Fibroblast of gingiva (primary cell): Measurements from ENCODE around the gene STAB2.
A peak's percentile ranks its signal among the peaks of the same experiment; 100 is the strongest.

Experiments
- DNase-seq: peaks from one replicate; pipeline ENCODE4 v3.0.0-alpha.2; 2011; ENCODE audit warnings: low read depth

The STAB2 gene

DNA sequence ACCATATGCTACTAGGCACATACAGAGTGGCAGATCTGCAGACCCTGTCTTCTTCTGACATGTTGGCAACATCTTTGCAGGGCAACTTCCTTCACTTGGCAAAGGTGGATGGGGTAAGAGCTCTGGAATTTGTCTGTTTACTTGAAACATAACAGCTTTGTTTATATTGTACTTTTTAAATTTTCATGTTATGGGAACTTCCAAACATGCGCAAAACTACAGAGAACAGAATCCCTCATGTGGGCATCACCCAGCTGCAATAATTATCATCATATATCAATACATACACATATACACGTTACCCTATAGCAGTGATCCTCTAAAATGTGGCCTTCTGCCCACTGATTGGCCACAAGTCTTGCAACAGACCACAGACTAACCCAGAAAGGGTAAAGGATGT, 103.4 kb downstream of the STAB2 start:
- DNase-seq: no peak

DNA sequence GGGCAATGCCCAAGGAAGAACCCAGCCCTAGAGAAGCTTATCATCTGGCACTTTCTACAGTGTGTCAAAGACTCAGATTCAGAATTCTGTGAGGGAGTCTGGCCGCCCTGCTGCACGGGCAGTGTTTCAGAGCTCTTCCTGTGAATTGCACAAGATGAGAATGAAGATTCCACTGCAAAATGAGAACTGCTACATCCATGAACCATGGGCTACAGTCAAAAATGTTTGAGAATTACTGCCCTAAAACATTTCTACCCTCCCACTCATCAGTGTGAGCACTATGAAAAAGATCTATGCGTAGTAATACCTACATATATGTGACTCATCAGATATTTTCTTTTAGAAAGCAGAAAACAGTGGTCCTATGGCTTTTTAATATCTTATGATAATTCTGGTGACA, 104.0 kb downstream of the STAB2 start:
- DNase-seq: no peak

DNA sequence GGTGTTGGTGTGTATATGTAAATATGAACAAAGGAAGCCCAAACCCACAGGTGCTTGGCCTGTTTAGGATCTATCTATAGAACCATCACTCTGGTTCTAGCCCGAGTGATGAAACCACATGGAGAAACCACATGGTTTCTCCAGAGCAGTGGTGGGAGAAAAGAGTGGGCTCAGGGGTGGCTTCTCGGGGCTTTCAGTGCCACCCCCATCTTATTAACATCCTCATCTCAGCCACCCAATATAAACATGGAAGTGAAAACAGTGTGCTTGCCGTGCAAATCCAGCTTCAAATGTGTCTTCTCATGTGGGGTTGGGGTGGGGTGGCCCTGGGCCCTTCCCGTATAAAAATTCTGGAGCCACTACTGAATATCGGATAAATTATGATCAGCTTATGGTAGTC, 109.0 kb downstream of the STAB2 start:
- no peak for DNase-seq

DNA sequence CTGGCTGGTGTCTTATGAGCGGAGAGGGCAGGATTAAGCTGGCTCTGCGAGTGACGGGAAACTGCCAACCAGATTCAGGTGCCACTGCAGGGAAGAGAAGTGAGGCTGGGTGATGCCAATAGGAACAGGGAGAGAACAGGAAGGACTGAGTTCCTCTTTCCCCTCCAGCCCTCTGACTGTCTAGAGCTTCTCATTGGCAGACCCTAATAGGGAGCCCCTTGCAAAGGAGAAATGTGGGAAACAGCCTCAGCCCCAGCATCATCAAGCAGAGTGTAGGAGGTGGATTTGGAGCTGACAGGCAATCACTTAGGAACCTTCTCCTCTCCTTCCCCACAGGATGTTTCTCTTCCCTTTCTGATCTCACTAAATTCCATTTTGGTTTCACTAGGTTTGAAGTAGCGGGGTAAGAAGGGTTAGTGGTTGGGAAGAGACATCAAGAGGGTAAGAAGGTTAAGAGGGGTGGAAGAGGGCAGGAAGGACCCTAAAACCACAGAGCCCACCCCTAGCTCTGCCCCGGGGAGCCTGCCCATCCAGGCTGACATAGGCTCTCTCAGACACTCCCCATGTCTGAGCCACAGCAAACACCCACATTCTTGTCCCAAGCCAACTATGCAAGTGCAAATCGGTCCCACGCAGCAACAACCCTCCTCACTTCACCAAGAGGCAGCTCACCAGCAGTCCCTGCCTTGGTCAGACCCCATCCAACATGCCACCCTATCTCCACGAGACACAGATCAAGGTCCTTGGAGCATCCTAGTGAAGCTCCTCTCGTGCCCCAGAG, 111.1 kb downstream of the STAB2 start:
- DNase-seq: no peak

- DNase-seq: no peak
Observed at GRCh38 chr12:103698752-103699560, 111.9 kb downstream of the STAB2 start.

- no peak for DNase-seq
Observed at GRCh38 chr12:103705098-103705497, 118.0 kb downstream of the STAB2 start.

GRCh38 chr12:103705927-103706326, 118.9 kb downstream of the STAB2 start:
- DNase-seq: no peak

GRCh38 chr12:103707446-103707845, 120.4 kb downstream of the STAB2 start:
- no peak for DNase-seq

- DNase-seq: no peak
Observed at GRCh38 chr12:103710544-103710943, 123.5 kb downstream of the STAB2 start.

GRCh38 chr12:103712216-103712615, 125.1 kb downstream of the STAB2 start:
- no peak for DNase-seq

DNA sequence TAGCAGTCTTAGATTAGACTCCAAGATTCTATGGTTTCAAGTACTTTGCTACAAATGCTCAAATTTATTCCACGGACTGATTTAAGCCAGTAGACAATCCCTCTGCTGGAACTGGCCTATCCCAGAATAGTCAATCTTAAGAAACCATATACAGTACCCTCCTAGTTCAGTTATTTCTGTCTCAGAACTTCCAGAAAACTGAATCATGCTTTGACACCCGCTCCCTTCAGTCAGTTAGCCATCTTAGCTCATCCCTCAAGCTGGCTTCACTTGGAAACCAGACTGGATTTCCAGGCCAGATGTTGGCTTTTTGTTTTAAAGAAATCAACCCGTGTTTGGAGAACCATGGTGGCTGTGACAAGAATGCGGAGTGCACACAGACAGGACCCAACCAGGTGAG, 128.4 kb downstream of the STAB2 start:
- DNase-seq: no peak

DNA sequence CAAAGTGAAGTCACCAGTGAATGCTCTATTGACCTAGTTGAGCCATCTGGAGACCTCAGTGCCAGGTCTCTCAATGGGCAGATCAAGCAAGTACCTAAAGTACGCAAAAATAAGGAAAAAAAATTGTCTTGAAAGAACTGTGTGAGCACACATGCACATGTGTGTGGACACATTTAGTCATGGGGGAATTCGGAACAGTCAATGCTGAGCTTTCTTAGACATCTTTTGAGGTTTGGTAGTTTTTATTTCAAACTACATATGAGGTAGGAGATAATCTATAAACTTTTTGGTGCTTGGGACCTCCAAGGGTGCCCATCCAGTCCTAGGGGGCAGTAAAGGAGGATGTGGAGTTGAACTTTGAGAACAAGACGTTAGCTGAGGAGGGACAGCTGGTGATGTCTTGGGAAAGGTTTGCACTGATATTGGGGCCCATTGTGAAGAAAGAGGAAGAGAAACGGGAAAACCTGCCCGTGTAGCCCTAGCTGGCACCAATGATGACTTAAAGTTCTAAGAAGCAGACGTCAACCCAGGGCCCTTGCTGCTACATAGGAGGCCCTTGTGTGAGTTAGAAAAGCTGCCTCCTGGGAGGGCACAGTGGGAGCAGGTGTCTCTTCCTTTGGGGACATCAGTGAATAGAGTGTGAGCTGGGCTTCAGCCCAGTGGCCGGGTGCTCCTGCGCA, 129.6 kb downstream of the STAB2 start:
- DNase-seq: no peak

GRCh38 chr12:103725398-103725797, 138.3 kb downstream of the STAB2 start:
- no peak for DNase-seq

DNA sequence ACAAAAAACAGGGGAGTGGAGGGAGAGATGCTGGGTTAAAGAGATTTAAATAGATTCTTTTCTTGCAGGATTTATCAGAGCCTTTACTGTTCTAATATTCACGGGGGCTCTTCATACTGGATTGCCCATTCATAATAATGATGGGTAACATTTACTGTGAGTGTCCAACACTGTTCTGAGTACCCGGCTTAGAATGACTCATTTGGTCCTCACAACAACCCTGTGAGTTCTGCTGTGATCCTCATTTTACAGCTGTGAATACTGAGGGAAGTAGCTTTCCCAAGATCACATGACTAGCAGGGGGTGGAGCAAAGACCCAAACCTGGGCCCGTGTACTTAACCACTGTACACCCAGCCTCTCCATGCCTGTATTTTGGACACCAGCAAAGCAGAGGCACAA, 140.6 kb downstream of the STAB2 start:
- no peak for DNase-seq

DNA sequence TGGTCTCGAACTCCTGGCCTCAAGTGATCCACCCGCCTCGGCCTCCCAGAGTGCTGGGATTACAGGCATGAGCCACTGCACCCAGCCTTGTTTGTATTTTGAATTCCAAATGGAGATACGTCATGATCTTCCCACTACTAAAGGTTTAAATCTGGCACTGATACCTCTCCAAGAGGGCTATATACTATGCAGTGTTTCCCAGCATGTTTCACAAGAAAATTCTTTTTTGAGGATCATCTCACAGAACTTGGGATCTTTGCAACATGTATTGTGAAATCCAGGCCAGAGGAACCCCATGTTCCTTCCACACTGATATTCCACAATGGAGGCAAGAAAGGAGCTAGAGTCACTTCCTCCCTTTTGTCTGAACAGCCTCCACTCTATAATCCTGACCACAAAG, 141.2 kb downstream of the STAB2 start:
- peak; percentile 86 for DNase-seq

DNA sequence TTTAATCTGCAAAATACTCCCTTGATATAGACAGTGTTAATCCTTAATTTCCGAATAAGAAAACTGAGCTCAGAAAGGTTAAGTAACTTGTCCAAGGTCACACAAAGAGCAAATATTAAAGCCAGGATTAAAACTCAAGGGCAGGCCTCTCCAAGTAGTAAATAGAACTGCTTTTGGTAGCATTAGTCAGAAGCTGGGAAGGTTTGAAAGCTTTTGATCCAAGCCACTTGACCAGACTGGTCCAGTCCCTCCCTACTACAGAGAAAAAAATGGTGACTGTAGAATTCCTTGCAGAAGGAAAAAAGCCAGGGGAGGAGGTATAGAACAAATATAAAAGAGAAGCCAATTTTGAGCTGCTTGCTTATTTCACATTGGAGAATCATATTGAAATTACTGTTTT, 142.4 kb downstream of the STAB2 start:
- DNase-seq: no peak

- DNase-seq: no peak
Observed at GRCh38 chr12:103731539-103731938, 144.5 kb downstream of the STAB2 start.

DNA sequence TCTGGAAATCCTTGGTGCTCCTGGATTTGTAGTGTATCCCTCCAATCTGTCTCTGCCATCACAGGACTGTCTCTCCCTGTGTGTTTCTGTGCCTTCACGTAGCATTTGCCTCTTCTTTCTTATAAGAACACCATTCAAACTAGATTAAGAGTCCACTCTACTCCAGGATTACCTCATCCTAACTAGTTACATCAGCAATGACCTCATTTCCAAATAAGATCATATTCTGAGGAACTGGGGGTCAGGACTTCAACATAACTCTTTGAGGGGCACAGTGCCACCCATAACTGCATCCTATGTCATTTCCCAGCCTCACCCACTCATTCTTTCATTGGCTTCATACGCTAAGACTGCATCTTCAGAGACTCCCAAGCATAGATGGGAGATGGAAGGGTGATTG, 147.8 kb downstream of the STAB2 start:
- DNase-seq: no peak

GRCh38 chr12:103735291-103735690, 148.2 kb downstream of the STAB2 start:
- DNase-seq: no peak

- DNase-seq: no peak
Observed at GRCh38 chr12:103736572-103736971, 149.5 kb downstream of the STAB2 start.

- DNase-seq: no peak
Observed at GRCh38 chr12:103737881-103738280, 150.8 kb downstream of the STAB2 start.

- no peak for DNase-seq
Observed at GRCh38 chr12:103742349-103742932, 155.4 kb downstream of the STAB2 start.

DNA sequence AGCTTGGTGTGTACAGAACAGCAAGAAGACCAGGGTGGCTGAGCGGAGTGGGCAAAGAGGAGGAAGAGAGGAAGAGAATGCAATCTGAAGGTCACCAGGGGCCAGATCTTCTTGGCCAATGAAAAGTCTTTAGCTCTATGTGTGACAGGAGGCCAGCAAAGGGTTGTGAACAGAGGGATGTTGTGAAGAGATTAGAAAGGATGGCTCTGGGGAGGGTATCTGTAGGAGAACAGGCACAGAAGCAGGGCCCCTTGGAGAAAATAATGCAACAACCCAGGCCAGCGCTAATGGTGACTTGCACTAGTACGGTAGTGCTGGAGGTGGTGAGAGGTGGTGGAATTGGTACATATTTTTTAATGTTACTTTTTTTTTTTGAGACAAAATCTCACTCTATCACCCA, 156.7 kb downstream of the STAB2 start:
- DNase-seq: no peak
